Lung (tissue), 12 donors: ENCODE results near the gene KSR1. TPM values are rescaled to one million over a fixed set of nuclear protein-coding genes. Genes with fewer than 3 reads are reported as not detected.
A peak's percentile ranks its signal among the peaks of the same experiment; 100 is the strongest.

Experiments used
- ATAC-seq: fragments of 200-7000 bp; cut with Tn5 transposase; one replicate; pipeline ENCODE4 v1.9.1; 2020; ENCODE audit warnings: moderate number of reproducible peaks; ENCODE audit not compliant: insufficient read depth, low FRiP score
- DNase-seq, 3 donors: peaks; one replicate each; pipeline ENCODE4 v3.0.0-alpha.2; 2013 to 2017
- H3K27ac ChIP-seq, 2 donors: one replicate each; pipeline ENCODE4 v1.5.1; 2013; ENCODE audit warnings: mild to moderate bottlenecking in 2 of 2, moderate library complexity in 2 of 2, control low read depth in 1 of 2, inconsistent platforms in 1 of 2, low read depth in 1 of 2, low read length in 1 of 2
- H3K27me3 ChIP-seq, 3 donors: one replicate each; pipeline ENCODE4 v1.5.1; 2013; ENCODE audit warnings: low read length in 2 of 3; ENCODE audit not compliant: control insufficient read depth in 3 of 3, insufficient read depth in 3 of 3
- H3K36me3 ChIP-seq, 4 donors: one replicate each; pipeline ENCODE4 v1.5.1; 2013; ENCODE audit warnings: low read length in 4 of 4, mild to moderate bottlenecking in 1 of 4, moderate library complexity in 1 of 4; ENCODE audit not compliant: control insufficient read depth in 4 of 4, insufficient read depth in 4 of 4
- H3K4me1 ChIP-seq, 5 donors: one replicate each; pipeline ENCODE4 v1.5.1; 2013; ENCODE audit warnings: low read length in 5 of 5, mild to moderate bottlenecking in 2 of 5, moderate library complexity in 1 of 5; ENCODE audit not compliant: control insufficient read depth in 5 of 5, insufficient read depth in 5 of 5
- H3K4me3 ChIP-seq: one replicate; pipeline ENCODE4 v1.5.1; 2013; ENCODE audit warnings: mild to moderate bottlenecking, control low read depth, moderate library complexity
- H3K9ac ChIP-seq, 2 donors: one replicate each; pipeline ENCODE4 v1.5.1; 2013; ENCODE audit warnings: low read length in 2 of 2, control low read depth in 1 of 2; ENCODE audit not compliant: insufficient read depth in 1 of 2
- H3K9me3 ChIP-seq, 4 donors: one replicate each; pipeline ENCODE4 v1.5.1; 2013; ENCODE audit warnings: low read length in 3 of 4, mild to moderate bottlenecking in 1 of 4, moderate library complexity in 1 of 4; ENCODE audit not compliant: control insufficient read depth in 4 of 4, insufficient read depth in 3 of 4
- CTCF ChIP-seq: IDR thresholded peaks from 2 replicates; pipeline ENCODE4 v1.5.1; 2012; ENCODE audit warnings: mild to moderate bottlenecking; ENCODE audit errors: control extremely low read depth, extremely low read depth
- WGBS, 2 donors: extraction: QIAGEN DNeasy Blood & Tissue Kit; methylation state at CpG; one replicate each; pipeline ENCODE4 v1.1.7; 2013; 5-methylcytosine and 5-hydroxymethylcytosine counted together
- polyA plus RNA-seq, 2 donors: library from polyadenylated mRNA; stranded (reverse); fragments of 200-250 nt; gene quantifications; one replicate each; pipeline ENCODE4 v1.2.1, GENCODE V29; 2013
- total RNA-seq, 2 donors: library from RNA; depleted of rRNA in 1 of 2; stranded (reverse); fragments of >200 nt in 1 of 2; gene quantifications; one replicate each; pipeline ENCODE4 v1.2.1, GENCODE V29; 2014 to 2021
- donor health status: control.
- donor health status: control.
- donor health status: Bipolar disorder and iron deficiency.
- donor health status: healthy.
- donor health status: DM: yes; HTN: yes; CAD: no.

KSR1 gene
- total and polyA plus RNA-seq, 4 donors = 26.8 to 70.0 (median 42.3) TPM

DNA sequence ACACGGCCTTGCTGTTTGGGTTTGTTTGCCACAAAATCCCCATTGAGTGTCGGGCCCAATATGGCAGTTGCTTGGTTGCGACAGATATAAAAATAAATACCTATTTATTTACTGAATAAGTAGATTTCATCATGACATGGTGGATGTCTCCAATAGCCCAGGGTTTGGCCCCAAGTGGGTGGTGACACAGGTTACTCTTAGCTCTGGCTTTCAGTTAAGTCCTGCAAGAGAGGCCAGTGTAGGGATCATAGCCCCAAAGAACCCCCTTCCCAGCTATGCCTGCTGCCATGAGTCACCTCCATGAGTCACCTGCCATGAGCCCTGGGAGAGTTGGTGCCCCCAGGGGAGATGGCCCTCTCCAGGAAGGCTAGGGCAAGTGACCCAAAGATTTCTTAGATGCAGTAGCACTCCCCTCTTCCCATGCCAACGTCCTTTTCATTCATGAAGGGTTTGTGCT is 96.1 kb downstream of the KSR1 start:
- Histone ChIP-seq H3K9ac (no peak overlapping the region), H3K36me3 (peaks cover 0 to 3% (median 1%) of the 10 kb centered on the region in 4 donors), H3K9me3 (no peaks in the 10 kb centered on the region), H3K4me3 (no peak overlapping the region), H3K27me3 (no peaks in the 10 kb centered on the region), H3K4me1 (peaks cover 0 to 22% (median 9%) of the 10 kb centered on the region in 5 donors), H3K27ac (no peak overlapping the region)
- WGBS, 2 donors = 90% methylated on average over 4 of the region's 4 CpGs
- ATAC-seq (no peak), DNase-seq (no peak)
- TF ChIP-seq CTCF = no peak

- ATAC-seq (peak; percentile 13), DNase-seq (no peak)
- Histone ChIP-seq H3K4me3 (no peak overlapping the region), H3K36me3 (peaks cover 0 to 7% (median 2%) of the 10 kb centered on the region in 4 donors), H3K4me1 (peaks cover 0 to 22% (median 9%) of the 10 kb centered on the region in 5 donors), H3K27ac (peak overlapping the region in 1 of 2 donors; percentile 15), H3K9me3 (no peaks in the 10 kb centered on the region), H3K27me3 (no peaks in the 10 kb centered on the region), H3K9ac (no peak overlapping the region)
- WGBS, 2 donors = 73 to 93% methylated on average over 7 of the region's 7 CpGs
- TF ChIP-seq CTCF = no peak
These were observed 96.8 kb downstream of the KSR1 start for GRCh38 chr17:27553019-27553511.

DNA sequence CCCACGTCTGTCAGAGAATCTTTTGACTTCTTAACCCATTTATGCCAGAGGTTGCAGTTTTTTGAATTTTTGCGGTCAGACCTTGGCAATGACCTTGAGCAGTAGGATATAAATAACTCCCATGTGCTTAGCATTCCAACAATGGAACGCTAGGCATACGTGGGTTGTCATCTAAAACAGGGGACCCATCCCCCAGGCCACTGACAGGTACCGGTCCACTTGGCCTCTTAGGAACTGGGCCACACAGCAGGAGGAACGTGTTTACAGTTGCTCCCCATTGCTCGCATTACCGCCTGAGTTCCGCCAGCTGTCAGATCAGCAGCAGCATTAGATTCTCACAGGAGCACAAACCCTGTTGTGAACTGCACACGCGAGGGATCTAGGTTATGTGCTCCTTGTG is 97.9 kb downstream of the KSR1 start:
- peaks cover 0 to 7% (median 2%) of the 10 kb centered on the region in 4 donors for H3K36me3 ChIP-seq
- H3K9ac ChIP-seq = no peak overlapping the region
- no peaks in the 10 kb centered on the region for H3K27me3 ChIP-seq
- H3K27ac ChIP-seq = no peak overlapping the region
- no peak overlapping the region for H3K4me3 ChIP-seq
- no peaks in the 10 kb centered on the region for H3K9me3 ChIP-seq
- ATAC-seq (no peak), DNase-seq (no peak)
- H3K4me1 ChIP-seq = peaks cover 0 to 26% (median 14%) of the 10 kb centered on the region in 5 donors
- 71 to 85% methylated on average over 11 of the region's 11 CpGs for WGBS, 2 donors
- TF ChIP-seq CTCF = no peak

- 52 to 69% methylated on average over 6 of the region's 6 CpGs for whole genome bisulfite sequencing, 2 donors
- Histone ChIP-seq H3K27ac (no peak overlapping the region), H3K9ac (no peak overlapping the region), H3K4me3 (no peak overlapping the region), H3K4me1 (peaks cover 0 to 32% (median 19%) of the 10 kb centered on the region in 5 donors), H3K9me3 (no peaks in the 10 kb centered on the region), H3K36me3 (peaks cover 0 to 7% (median 2%) of the 10 kb centered on the region in 4 donors), H3K27me3 (no peaks in the 10 kb centered on the region)
- DNase-seq (no peak), ATAC-seq (no peak)
- TF ChIP-seq CTCF = no peak
These were observed 98.7 kb downstream of the KSR1 start for GRCh38 chr17:27554911-27555310.
